GM12878 (cell line): ENCODE measurements around the gene IGSF6. TPM values are rescaled to one million over a fixed set of nuclear protein-coding genes. Genes with fewer than 3 reads are reported as not detected.

ENCODE experiments used
- ATAC-seq: fragments of 200-7000 bp; cut with Tn5 transposase; 3 replicates; pipeline ENCODE4 v1.9.1; 2020; ENCODE audit warnings: mild to moderate bottlenecking, moderate library complexity
- BruUV-seq: library from RNA; stranded (reverse); fragments of 400-500 nt; replicated peaks from 2 replicates; lab custom pipeline; 2021; lab: Mats Ljungman, UMichigan
- CTCF ChIA-PET: fragments of 300-600 bp; sonication (Branson Sonifier 250); formaldehyde crosslinking; extraction: SDS; loops from one replicate; lab custom pipeline; 2021; ENCODE audit warnings: inconsistent platforms; lab: Yijun Ruan, JAX
- POLR2A ChIA-PET: fragments of 350-600 bp; formaldehyde crosslinking; extraction: SDS; loops from one replicate; lab custom pipeline; 2021; ENCODE audit warnings: inconsistent platforms; lab: Charles Lee
- RAD21 ChIA-PET: fragments of 300-600 bp; sonication (Branson Sonifier 250); formaldehyde crosslinking; loops from one replicate; lab custom pipeline; 2023; ENCODE audit warnings: antibody characterized with exemption; ENCODE audit not compliant: unreplicated experiment; lab: Charles Lee
- SMC1A ChIA-PET: fragments of 300-600 bp; sonication (Branson Sonifier 250); formaldehyde crosslinking; loops from one replicate; lab custom pipeline; 2023; ENCODE audit not compliant: unreplicated experiment, uncharacterized antibody; lab: Charles Lee
- DNase-seq: peaks from one replicate; pipeline ENCODE4 v3.0.0-alpha.2; 2011; ENCODE audit warnings: low read depth, low spot score
- FAIRE-seq: peaks from 3 replicates; lab custom pipeline; 2011; peaks lifted over from hg19 to GRCh38; lab: Jason Lieb, UNC
- H2AFZ ChIP-seq: 2 replicates; pipeline ENCODE4 v1.6.0; 2011; ENCODE audit warnings: low read depth, low read length, control low read depth; ENCODE audit not compliant: control insufficient read depth
- H3K27ac ChIP-seq: 2 replicates; pipeline ENCODE4 v1.5.1; 2011; ENCODE audit warnings: control low read depth; ENCODE audit not compliant: control insufficient read depth, insufficient read depth
- H3K27me3 ChIP-seq, 2 experiments: replicated peaks in 1 of 2; 2 replicates each; pipeline versions ENCODE4 v1.6.0 to v1.6.1; 2011; ENCODE audit warnings: low read length in 1 of 2; ENCODE audit not compliant: control insufficient read depth in 2 of 2, insufficient read depth in 2 of 2
- H3K36me3 ChIP-seq, 2 experiments: 2 replicates each; pipeline ENCODE4 v1.5.1; 2011; ENCODE audit warnings: low read length in 1 of 2; ENCODE audit not compliant: control insufficient read depth in 2 of 2, insufficient read depth in 2 of 2
- H3K4me1 ChIP-seq: 2 replicates; pipeline ENCODE4 v1.6.1; 2011; ENCODE audit warnings: mild to moderate bottlenecking, low read length, moderate library complexity, mixed read lengths; ENCODE audit not compliant: control insufficient read depth, insufficient read depth
- H3K4me2 ChIP-seq: 2 replicates; pipeline ENCODE4 v1.6.0; 2011; ENCODE audit warnings: control low read depth; ENCODE audit not compliant: control insufficient read depth, insufficient read depth
- H3K4me3 ChIP-seq: fragments of 200-600 bp; sonication (generic); 2 replicates; pipeline ENCODE4 v1.5.1; 2016
- H3K79me2 ChIP-seq: 2 replicates; pipeline ENCODE4 v1.6.0; 2011; ENCODE audit warnings: low read length; ENCODE audit not compliant: control insufficient read depth, insufficient read depth
- H3K9ac ChIP-seq: 2 replicates; pipeline ENCODE4 v1.8.0; 2011; ENCODE audit warnings: low read length, control low read depth, mixed read lengths; ENCODE audit not compliant: control insufficient read depth, insufficient read depth
- H3K9me3 ChIP-seq: replicated peaks from 3 replicates; pipeline ENCODE4 v1.5.1; 2011; ENCODE audit warnings: mild to moderate bottlenecking, low read length; ENCODE audit not compliant: control insufficient read depth, insufficient read depth
- H4K20me1 ChIP-seq: 2 replicates; pipeline ENCODE4 v1.6.0; 2011; ENCODE audit not compliant: control insufficient read depth, insufficient read depth
- IKZF1 ChIP-seq: fragments of 450-650 bp; conservative IDR thresholded peaks from 2 replicates; pipeline ENCODE4 v1.6.1; 2017; ENCODE audit warnings: antibody characterized with exemption, mild to moderate bottlenecking
- SUPT20H ChIP-seq: IDR thresholded peaks from 2 replicates; pipeline ENCODE4 v1.6.1; 2011; ENCODE audit warnings: low read depth, mild to moderate bottlenecking, low read length, moderate library complexity, borderline replicate concordance; ENCODE audit not compliant: control insufficient read depth
- WGBS: methylation state at CpG from one replicate; pipeline ENCODE4 v1.1.6; 2016; ENCODE audit warnings: low lambda C conversion rate; ENCODE audit not compliant: insufficient replicate concordance, insufficient coverage; ENCODE audit errors: missing lambda C conversion rate; 5-methylcytosine and 5-hydroxymethylcytosine counted together
- in situ Hi-C: fragments of 300-500 bp; cut with MboI; formaldehyde crosslinking; loops from 9 replicates; pipeline ENCODE4 v1.14.3; 2018; ENCODE audit warnings: mixed read lengths
- intact Hi-C: fragments of 100-400 bp; cut with micrococcal nuclease; formaldehyde crosslinking; loops from one replicate; pipeline ENCODE4 v1.14.2; 2022; ENCODE audit not compliant: unreplicated experiment
- polyA plus RNA-seq, 11 experiments: library from polyadenylated mRNA; depleted of rRNA in 4 of 11; unstranded in 6 of 11; stranded (reverse) in 5 of 11; fragments of >200 nt; fragmentation: Nextera tagmentation in 4 of 11; fragmentation: Illumina TruSeq in 1 of 11; extraction: Ambion mirVana in 4 of 11; extraction: Trizol in 1 of 11; gene quantifications; 1 replicate in 1 of 11; 2 replicates in 10 of 11; pipeline versions ENCODE4 v1.2.1 to v1.2.3, GENCODE V29; 2011 to 2016; ENCODE audit warnings: inconsistent platforms in 2 of 11, missing spikeins in 2 of 11, low read depth in 1 of 11
- total RNA-seq, 4 experiments: library from RNA; depleted of rRNA in 3 of 4; stranded (reverse); fragments of >200 nt in 3 of 4; fragmentation: Illumina TruSeq in 1 of 4; extraction: Trizol in 1 of 4; gene quantifications; 2 replicates each; pipeline versions ENCODE4 v1.2.1 to v1.2.3, GENCODE V29; 2013 to 2021
- TF ChIP-seq, protein P1 (sequence below): fragments of 450-650 bp; IDR thresholded peaks from 2 replicates; pipeline ENCODE4 v1.6.1; 2017; ENCODE audit warnings: mild to moderate bottlenecking, moderate library complexity
- TF ChIP-seq, protein P2 (sequence below), 3 experiments: IDR thresholded peaks in 2 of 3; conservative IDR thresholded peaks in 1 of 3; 2 replicates each; pipeline ENCODE4 v1.5.1; 2011; ENCODE audit warnings: low read depth in 3 of 3, low read length in 3 of 3, mild to moderate bottlenecking in 3 of 3, control low read depth in 2 of 3, moderate library complexity in 2 of 3, inconsistent platforms in 1 of 3, mixed read lengths in 1 of 3; ENCODE audit not compliant: control insufficient read depth in 2 of 3, insufficient read depth in 1 of 3; ENCODE audit errors: extremely low read depth in 1 of 3
- TF ChIP-seq, protein P3 (sequence below): fragments of 450-650 bp; conservative IDR thresholded peaks from 2 replicates; pipeline ENCODE4 v1.6.1; 2017; ENCODE audit warnings: mild to moderate bottlenecking, moderate library complexity

Gene IGSF6
- total and polyA plus RNA-seq, 10 of the 15 experiments (the other 5 are each of a cell fraction or from before 2014, with no cell fraction given), result 0.32 to 1.2 (median 0.72) TPM

DNA sequence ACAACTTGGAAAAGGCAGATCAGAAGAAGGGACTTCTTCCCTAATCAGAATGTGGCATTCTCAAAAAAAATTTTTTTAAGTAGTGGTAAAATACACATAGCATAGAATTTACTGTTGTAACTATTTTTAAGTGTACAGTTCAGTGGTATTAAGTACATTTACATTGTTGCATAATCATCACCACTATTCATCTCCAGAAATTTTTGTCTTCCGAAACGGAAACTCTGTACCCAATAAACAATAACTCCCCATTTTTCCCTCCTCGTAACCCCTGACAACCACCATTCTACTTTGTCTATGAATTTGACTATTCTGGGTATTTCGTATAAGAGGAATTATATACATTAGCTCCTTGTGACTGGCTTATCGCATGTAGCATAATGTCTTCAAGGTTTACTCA is 34.1 kb downstream of the IGSF6 start:
- no peak overlapping the region for H3K9ac ChIP-seq
- ATAC-seq (no peak), FAIRE-seq (no peak), DNase-seq (no peak)
- H2AFZ ChIP-seq, result no peak overlapping the region
- in situ Hi-C loops, result no loop called here
- ChIA-PET SMC1A (no interaction called here), CTCF (no interaction called here), RAD21 (no interaction called here), POLR2A (no interaction called here)
- WGBS, result 97% methylated on average over 5 of the region's 5 CpGs
- intact Hi-C loops, result no loop called here
- no peaks in the 10 kb centered on the region for H3K9me3 ChIP-seq
- TF ChIP-seq IKZF1 (no peak), SUPT20H (no peak)
- TF ChIP-seq, protein P1, sequence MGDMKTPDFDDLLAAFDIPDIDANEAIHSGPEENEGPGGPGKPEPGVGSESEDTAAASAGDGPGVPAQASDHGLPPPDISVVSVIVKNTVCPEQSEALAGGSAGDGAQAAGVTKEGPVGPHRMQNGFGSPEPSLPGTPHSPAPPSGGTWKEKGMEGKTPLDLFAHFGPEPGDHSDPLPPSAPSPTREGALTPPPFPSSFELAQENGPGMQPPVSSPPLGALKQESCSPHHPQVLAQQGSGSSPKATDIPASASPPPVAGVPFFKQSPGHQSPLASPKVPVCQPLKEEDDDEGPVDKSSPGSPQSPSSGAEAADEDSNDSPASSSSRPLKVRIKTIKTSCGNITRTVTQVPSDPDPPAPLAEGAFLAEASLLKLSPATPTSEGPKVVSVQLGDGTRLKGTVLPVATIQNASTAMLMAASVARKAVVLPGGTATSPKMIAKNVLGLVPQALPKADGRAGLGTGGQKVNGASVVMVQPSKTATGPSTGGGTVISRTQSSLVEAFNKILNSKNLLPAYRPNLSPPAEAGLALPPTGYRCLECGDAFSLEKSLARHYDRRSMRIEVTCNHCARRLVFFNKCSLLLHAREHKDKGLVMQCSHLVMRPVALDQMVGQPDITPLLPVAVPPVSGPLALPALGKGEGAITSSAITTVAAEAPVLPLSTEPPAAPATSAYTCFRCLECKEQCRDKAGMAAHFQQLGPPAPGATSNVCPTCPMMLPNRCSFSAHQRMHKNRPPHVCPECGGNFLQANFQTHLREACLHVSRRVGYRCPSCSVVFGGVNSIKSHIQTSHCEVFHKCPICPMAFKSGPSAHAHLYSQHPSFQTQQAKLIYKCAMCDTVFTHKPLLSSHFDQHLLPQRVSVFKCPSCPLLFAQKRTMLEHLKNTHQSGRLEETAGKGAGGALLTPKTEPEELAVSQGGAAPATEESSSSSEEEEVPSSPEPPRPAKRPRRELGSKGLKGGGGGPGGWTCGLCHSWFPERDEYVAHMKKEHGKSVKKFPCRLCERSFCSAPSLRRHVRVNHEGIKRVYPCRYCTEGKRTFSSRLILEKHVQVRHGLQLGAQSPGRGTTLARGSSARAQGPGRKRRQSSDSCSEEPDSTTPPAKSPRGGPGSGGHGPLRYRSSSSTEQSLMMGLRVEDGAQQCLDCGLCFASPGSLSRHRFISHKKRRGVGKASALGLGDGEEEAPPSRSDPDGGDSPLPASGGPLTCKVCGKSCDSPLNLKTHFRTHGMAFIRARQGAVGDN, result no peak
- TF ChIP-seq, protein P2, sequence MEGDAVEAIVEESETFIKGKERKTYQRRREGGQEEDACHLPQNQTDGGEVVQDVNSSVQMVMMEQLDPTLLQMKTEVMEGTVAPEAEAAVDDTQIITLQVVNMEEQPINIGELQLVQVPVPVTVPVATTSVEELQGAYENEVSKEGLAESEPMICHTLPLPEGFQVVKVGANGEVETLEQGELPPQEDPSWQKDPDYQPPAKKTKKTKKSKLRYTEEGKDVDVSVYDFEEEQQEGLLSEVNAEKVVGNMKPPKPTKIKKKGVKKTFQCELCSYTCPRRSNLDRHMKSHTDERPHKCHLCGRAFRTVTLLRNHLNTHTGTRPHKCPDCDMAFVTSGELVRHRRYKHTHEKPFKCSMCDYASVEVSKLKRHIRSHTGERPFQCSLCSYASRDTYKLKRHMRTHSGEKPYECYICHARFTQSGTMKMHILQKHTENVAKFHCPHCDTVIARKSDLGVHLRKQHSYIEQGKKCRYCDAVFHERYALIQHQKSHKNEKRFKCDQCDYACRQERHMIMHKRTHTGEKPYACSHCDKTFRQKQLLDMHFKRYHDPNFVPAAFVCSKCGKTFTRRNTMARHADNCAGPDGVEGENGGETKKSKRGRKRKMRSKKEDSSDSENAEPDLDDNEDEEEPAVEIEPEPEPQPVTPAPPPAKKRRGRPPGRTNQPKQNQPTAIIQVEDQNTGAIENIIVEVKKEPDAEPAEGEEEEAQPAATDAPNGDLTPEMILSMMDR (IDR thresholded peaks at IDR 0.05 in 2 of 3, conservative IDR thresholded peaks at IDR 0.05 in 1 of 3; ENCODE audit: control insufficient read depth in 2 of 3, extremely low read depth in 1 of 3, insufficient read depth in 1 of 3, low read depth in 3 of 3, low read length in 3 of 3), result no peak
- TF ChIP-seq, protein P3, sequence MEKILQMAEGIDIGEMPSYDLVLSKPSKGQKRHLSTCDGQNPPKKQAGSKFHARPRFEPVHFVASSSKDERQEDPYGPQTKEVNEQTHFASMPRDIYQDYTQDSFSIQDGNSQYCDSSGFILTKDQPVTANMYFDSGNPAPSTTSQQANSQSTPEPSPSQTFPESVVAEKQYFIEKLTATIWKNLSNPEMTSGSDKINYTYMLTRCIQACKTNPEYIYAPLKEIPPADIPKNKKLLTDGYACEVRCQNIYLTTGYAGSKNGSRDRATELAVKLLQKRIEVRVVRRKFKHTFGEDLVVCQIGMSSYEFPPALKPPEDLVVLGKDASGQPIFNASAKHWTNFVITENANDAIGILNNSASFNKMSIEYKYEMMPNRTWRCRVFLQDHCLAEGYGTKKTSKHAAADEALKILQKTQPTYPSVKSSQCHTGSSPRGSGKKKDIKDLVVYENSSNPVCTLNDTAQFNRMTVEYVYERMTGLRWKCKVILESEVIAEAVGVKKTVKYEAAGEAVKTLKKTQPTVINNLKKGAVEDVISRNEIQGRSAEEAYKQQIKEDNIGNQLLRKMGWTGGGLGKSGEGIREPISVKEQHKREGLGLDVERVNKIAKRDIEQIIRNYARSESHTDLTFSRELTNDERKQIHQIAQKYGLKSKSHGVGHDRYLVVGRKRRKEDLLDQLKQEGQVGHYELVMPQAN, result no peak
- no peak overlapping the region for H3K4me2 ChIP-seq
- BruUV-seq, result no TSS peak
- H3K27me3 ChIP-seq, result no peaks in the 10 kb centered on the region
- H3K36me3 ChIP-seq, result no peaks in the 10 kb centered on the region; a peak in 2 of 4 replicates
- H4K20me1 ChIP-seq, result no peaks in the 10 kb centered on the region
- H3K27ac ChIP-seq, result no peak overlapping the region
- no peak overlapping the region for H3K4me3 ChIP-seq
- peaks cover 5% of the 10 kb centered on the region; the same call in 1 of the 2 replicates for H3K4me1 ChIP-seq
- no peaks in the 10 kb centered on the region; the same call in 1 of the 2 replicates for H3K79me2 ChIP-seq
